Tibial nerve (tissue), 4 donors: ENCODE measurements around the gene ATG7.

ENCODE experiments used
- EP300 ChIP-seq, 2 donors: sonication (generic); formaldehyde crosslinking; IDR thresholded peaks; one replicate each; pipeline ENCODE4 v1.6.1; 2017; ENCODE audit warnings: antibody characterized with exemption in 2 of 2, mild to moderate bottlenecking in 1 of 2
- POLR2A ChIP-seq, 2 donors: fragments of 450-650 bp; IDR thresholded peaks; one replicate each; pipeline ENCODE4 v1.6.1; 2017; ENCODE audit warnings: antibody characterized with exemption in 2 of 2, mild to moderate bottlenecking in 2 of 2, moderate library complexity in 2 of 2
- TF ChIP-seq, protein P1 (sequence below), 5 experiments: fragments of 200-600 bp in 3 of 5; fragments of 450-650 bp in 2 of 5; sonication (generic) in 3 of 5; IDR thresholded peaks; one replicate each; pipeline ENCODE4 v1.5.1; 2016 to 2019; ENCODE audit warnings: antibody characterized with exemption in 5 of 5, mild to moderate bottlenecking in 3 of 5, moderate library complexity in 2 of 5

DNA sequence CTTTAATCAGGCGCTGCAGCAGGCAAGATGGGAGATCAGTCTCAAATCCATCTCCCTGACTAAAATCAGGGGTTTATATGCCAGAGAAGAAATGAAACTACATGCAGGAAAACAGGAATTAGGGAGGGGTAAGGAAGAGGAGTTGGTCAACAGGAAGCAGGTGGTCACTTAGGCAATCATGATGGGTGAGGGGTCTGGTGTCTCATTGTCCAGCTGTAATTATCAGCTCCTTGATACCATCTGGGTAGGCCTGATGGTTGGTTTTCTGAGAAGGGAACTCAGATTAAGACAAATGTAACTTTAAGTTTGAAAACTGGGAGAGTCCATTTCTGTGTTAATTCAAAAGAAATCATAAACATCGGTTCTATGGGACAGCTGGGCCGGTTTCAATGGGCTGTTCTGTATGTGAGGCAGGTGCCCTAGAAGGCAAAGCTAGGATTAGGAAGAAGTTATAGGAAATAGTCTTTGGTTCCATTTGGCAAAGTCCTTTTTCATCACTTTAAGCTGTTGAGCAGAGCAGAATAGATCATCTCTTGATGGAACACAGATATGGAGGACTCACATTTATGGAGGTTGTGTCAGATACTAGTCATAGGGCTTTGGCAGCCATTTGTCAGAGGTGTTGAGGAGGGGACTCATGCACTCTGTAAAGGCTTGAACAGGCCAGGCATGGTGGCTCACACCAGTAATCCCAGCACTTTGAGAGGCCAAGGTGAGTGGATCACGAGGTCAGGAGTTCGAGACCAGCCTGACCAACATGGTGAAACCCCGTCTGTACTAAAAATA, 222.1 kb downstream of the ATG7 start:
- TF ChIP-seq, protein P1, sequence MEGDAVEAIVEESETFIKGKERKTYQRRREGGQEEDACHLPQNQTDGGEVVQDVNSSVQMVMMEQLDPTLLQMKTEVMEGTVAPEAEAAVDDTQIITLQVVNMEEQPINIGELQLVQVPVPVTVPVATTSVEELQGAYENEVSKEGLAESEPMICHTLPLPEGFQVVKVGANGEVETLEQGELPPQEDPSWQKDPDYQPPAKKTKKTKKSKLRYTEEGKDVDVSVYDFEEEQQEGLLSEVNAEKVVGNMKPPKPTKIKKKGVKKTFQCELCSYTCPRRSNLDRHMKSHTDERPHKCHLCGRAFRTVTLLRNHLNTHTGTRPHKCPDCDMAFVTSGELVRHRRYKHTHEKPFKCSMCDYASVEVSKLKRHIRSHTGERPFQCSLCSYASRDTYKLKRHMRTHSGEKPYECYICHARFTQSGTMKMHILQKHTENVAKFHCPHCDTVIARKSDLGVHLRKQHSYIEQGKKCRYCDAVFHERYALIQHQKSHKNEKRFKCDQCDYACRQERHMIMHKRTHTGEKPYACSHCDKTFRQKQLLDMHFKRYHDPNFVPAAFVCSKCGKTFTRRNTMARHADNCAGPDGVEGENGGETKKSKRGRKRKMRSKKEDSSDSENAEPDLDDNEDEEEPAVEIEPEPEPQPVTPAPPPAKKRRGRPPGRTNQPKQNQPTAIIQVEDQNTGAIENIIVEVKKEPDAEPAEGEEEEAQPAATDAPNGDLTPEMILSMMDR (IDR thresholded peaks at IDR 0.05): no peak
- TF ChIP-seq EP300 (IDR thresholded peaks at IDR 0.05) (peak in 1 of 2 donors; percentile 31), POLR2A (IDR thresholded peaks at IDR 0.05) (no peak)
